ENCODE measurements around the gene GPATCH8. TPM values are rescaled to one million over a fixed set of nuclear protein-coding genes. Genes with fewer than 3 reads are reported as not detected.

The GPATCH8 gene
- total and polyA plus RNA-seq, 2 donors (not counting 3 experiments of a cell fraction or from before 2014, with no cell fraction given) = 14.6 to 35.3 TPM

- dilution Hi-C loops (cut with MboI; ENCODE audit: extremely low pct_ligation_motif_present, low sequenced_read_pairs) (no loop called here), intact Hi-C loops (cut with micrococcal nuclease) (no loop called here)
- no peaks in the 10 kb centered on the region for H3K9me1 ChIP-seq (replicated peaks; ENCODE audit: control insufficient read depth, extremely low read depth, insufficient read depth, low read length)
- H3K9ac ChIP-seq (replicated peaks; ENCODE audit: extremely low read depth, insufficient read depth, low read length) = no peak overlapping the region
- DNase-seq (ENCODE audit: low read depth, low spot score) (no peak), FAIRE-seq (no peak)
- no peaks in the 10 kb centered on the region for H3K4me1 ChIP-seq (ENCODE audit: control insufficient read depth, extremely low read depth, insufficient read depth, low read length)
- no TSS peak for BruUV-seq (replicated peaks)
- H2AFZ ChIP-seq (ENCODE audit: low read depth, low read length) = no peak overlapping the region
- POLR2A ChIA-PET = no interaction called here
- H3K79me2 ChIP-seq (ENCODE audit: control insufficient read depth, insufficient read depth, low read length) = no peaks in the 10 kb centered on the region
- no peaks in the 10 kb centered on the region for H3K9me3 ChIP-seq (replicated peaks; ENCODE audit: control insufficient read depth, insufficient read depth, low read length)
- no peaks in the 10 kb centered on the region for H4K20me1 ChIP-seq (replicated peaks; ENCODE audit: control insufficient read depth, extremely low read depth, insufficient read depth, low read length)
- H3K4me2 ChIP-seq (ENCODE audit: insufficient read depth, low read length) = no peak overlapping the region
- no peaks in the 10 kb centered on the region for H3K27me3 ChIP-seq (ENCODE audit: control insufficient read depth in 2 of 2, insufficient read depth in 2 of 2, low read length in 2 of 2)
- peaks cover 6 to 41% of the 10 kb centered on the region in 2 experiments for H3K36me3 ChIP-seq (ENCODE audit: control insufficient read depth in 2 of 2, extremely low read depth in 1 of 2, insufficient read depth in 2 of 2, low read length in 2 of 2)
- CTCF ChIA-PET = interaction anchor here (0.6 to 3.1 kb wide), 10 partner anchors 8 to 204 kb away, joined by 3 to 12 read pairs (median 4); partner anchors contain the start of genes FAM171A2 and GRN
- no peak overlapping the region for H3K27ac ChIP-seq (ENCODE audit: insufficient read depth, low read depth, low read length)
- no peak overlapping the region for H3K4me3 ChIP-seq (replicated peaks in 1 of 3; ENCODE audit: insufficient read depth in 1 of 3, low read depth in 1 of 3, low read length in 3 of 3)
- TF ChIP-seq POLR2A (IDR thresholded peaks at IDR 0.05; ENCODE audit: low read depth, low read length) (no peak), GATA2 (IDR thresholded peaks at IDR 0.05; ENCODE audit: insufficient read depth, insufficient read length, low read depth, low read length) (no peak), MAX (IDR thresholded peaks at IDR 0.05; ENCODE audit: insufficient read depth, insufficient read length) (no peak), MYC (IDR thresholded peaks at IDR 0.05; ENCODE audit: low read depth, low read length) (no peak), EZH2 (IDR thresholded peaks at IDR 0.05; ENCODE audit: borderline replicate concordance, low read depth, low read length, severe bottlenecking) (no peak), POLR2AphosphoS5 (IDR thresholded peaks at IDR 0.05; ENCODE audit: insufficient read depth, low read depth, low read length) (no peak), FOS (IDR thresholded peaks at IDR 0.05; ENCODE audit: borderline replicate concordance, insufficient read depth, low read length) (no peak), JUN (IDR thresholded peaks at IDR 0.05; ENCODE audit: borderline replicate concordance, insufficient read depth, insufficient read length, low read depth) (no peak)
- TF ChIP-seq, protein P1, sequence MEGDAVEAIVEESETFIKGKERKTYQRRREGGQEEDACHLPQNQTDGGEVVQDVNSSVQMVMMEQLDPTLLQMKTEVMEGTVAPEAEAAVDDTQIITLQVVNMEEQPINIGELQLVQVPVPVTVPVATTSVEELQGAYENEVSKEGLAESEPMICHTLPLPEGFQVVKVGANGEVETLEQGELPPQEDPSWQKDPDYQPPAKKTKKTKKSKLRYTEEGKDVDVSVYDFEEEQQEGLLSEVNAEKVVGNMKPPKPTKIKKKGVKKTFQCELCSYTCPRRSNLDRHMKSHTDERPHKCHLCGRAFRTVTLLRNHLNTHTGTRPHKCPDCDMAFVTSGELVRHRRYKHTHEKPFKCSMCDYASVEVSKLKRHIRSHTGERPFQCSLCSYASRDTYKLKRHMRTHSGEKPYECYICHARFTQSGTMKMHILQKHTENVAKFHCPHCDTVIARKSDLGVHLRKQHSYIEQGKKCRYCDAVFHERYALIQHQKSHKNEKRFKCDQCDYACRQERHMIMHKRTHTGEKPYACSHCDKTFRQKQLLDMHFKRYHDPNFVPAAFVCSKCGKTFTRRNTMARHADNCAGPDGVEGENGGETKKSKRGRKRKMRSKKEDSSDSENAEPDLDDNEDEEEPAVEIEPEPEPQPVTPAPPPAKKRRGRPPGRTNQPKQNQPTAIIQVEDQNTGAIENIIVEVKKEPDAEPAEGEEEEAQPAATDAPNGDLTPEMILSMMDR (IDR thresholded peaks at IDR 0.05; ENCODE audit: extremely low read depth in 1 of 2, insufficient read depth in 1 of 2, low read depth in 1 of 2, low read length in 2 of 2) = no peak
Measured at GRCh38 chr17:44352828-44353671, 150.2 kb downstream of the GPATCH8 start.

Measured in endothelial cell of umbilical vein (primary cell).